AG09309 (cell line): Measurements from ENCODE around the gene CRY1.

ENCODE experiments used
- DNase-seq: peaks from one replicate; pipeline ENCODE4 v3.0.0-alpha.2; 2010; ENCODE audit warnings: low read depth
- H3K4me3 ChIP-seq: 2 replicates; pipeline ENCODE4 v1.5.1; 2011; ENCODE audit warnings: mild to moderate bottlenecking, low read depth, low read length, moderate library complexity; ENCODE audit not compliant: control insufficient read depth
- CTCF ChIP-seq: IDR thresholded peaks from 2 replicates; pipeline ENCODE4 v1.5.1; 2011; ENCODE audit warnings: mild to moderate bottlenecking, low read depth, low read length, inconsistent platforms; ENCODE audit not compliant: insufficient read depth, control insufficient read depth; ENCODE audit errors: missing control alignments

CRY1 gene

DNA sequence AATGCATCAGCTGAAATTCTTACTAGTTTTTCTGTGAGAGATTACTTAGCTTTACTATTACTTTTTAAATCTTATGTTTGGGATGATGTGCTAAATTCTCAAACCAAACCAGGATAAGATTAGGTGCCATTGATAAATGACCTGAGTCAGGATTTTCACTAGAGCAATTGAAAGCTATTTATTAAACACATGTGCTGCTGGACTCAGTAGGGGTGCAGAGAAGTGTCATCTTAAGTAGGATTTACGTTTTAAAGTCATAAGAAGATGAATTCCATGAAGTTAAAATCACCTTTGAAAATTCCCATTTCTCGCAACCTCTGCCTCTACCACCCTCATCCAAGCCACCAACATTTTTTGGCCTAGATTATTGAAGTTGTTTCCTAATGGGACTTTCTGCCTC, 128.8 kb downstream of the CRY1 start:
- TF ChIP-seq CTCF: no peak
- H3K4me3 ChIP-seq: no peak overlapping the region
- no peak for DNase-seq

- DNase-seq: no peak
- no peak for TF ChIP-seq CTCF
These were observed 131.1 kb downstream of the CRY1 start for GRCh38 chr12:106962286-106962685.

GRCh38 chr12:106960443-106960842, 132.9 kb downstream of the CRY1 start:
- no peak for TF ChIP-seq CTCF
- H3K4me3 ChIP-seq: no peak overlapping the region
- no peak for DNase-seq

More at GRCh38 chr12:106962286-106962685, 131.1 kb downstream of the CRY1 start:
- H3K4me3 ChIP-seq: no peak overlapping the region

- DNase-seq: no peak
- no peak for TF ChIP-seq CTCF
- H3K4me3 ChIP-seq: peak overlapping the region; percentile 84
These were observed 135.8 kb downstream of the CRY1 start for GRCh38 chr12:106957583-106957982.

DNA sequence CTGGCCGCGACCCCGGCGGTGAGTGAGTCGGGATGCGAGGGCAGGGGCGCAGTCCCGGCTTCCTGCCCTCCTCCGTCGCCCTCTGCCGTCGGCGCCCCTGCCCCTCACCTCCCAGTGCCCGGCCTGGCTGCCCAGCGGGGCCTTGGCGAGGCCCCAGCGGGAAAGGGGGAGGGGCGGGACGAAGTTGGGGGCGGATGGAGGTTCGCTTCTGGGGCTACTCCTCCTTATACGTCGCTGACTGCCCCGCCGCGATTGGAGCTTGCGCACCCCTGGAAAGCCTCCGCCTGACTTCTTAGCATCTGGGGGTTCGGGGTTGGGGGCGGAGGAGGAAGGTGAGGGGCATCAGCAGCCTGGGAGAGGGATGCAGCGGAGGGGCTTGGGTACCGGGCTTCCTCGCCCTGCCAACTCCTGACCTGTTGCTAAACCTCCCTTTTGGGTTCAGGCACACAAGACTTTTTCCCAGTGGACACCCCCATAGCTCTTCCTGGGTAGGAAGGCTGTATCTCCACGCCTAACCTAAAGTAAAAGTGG, 137.2 kb downstream of the CRY1 start:
- TF ChIP-seq CTCF: no peak

DNA sequence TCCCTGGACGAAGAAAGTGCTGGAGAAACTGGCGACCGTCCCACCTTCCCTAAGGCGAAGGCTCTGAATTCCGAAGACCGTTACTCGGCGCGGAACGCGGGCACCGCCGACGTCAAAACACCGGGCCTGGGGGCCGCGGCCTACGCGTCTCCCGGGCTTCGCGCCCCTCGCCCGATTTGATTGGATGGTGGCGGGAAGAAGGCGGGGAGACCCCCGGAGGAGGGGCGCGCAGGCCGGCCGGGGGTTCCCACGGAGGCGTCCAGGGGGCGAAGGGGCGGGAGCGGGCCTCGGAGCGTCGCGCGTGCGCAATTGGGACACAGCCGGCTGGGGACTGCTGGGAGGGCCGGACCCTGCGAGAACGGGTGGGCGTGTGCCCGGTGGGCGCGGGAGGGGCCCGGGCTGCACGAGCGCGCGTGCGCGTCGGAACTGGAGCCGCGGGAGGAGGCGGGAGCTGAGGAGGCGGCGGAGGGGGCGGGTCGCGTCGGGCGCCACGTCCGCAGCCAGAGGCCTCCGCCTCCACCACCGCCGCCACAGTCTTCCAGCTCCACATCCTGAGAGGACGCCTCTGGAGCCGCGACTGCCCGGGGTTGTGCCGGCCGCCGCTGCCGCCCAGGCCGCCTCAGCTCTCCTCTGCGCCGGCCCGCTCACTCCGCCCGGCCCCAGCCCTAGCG, 137.8 kb downstream of the CRY1 start, which contains the start of gene TMEM263:
Gene TMEM263 (plus strand): TSS at position 531 of the 671 bp plus-strand sequence. CDS start 11,210 bp downstream, outside the sequence.
- TF ChIP-seq CTCF: no peak
- H3K4me3 ChIP-seq: peak within 1 kb of the TSS; percentile 84
- DNase-seq: peak; percentile 77

More for the DNA sequence above, 137.2 kb downstream of the CRY1 start:
- peak overlapping the region; percentile 84 for H3K4me3 ChIP-seq
- DNase-seq: no peak
